Erythroblast (primary cell): ENCODE results near the gene PANX3.

Experiments used
- GATA1 ChIP-seq: IDR thresholded peaks from 2 replicates; pipeline ENCODE4 v1.6.1; 2011; ENCODE audit warnings: low read depth, mild to moderate bottlenecking, control low read depth, low read length, moderate library complexity
- POLR2A ChIP-seq: IDR thresholded peaks from 2 replicates; pipeline ENCODE4 v1.6.1; 2011; ENCODE audit warnings: mild to moderate bottlenecking, low read length

GRCh38 chr11:124618863-124619262 lies 7.6 kb downstream of the PANX3 start:
- TF ChIP-seq POLR2A (no peak), GATA1 (no peak)
